HG03045 (cell line): ENCODE results near the gene MRPL22.
A peak's percentile ranks its signal among the peaks of the same experiment; 100 is the strongest.
"Not testable (repeated sequence)": the region's sequence is repeated elsewhere in the genome, so short reads cannot be mapped to it uniquely, and the experiment has no call there.

Experiments used
- ATAC-seq: cut with Tn5 transposase; IDR thresholded peaks from one replicate; pipeline ENCODE4 v1.9.1; 2021; ENCODE audit warnings: mild to moderate bottlenecking, moderate library complexity; ENCODE audit not compliant: unreplicated experiment

Gene MRPL22

GRCh38 chr5:154939387-154939786, 1.5 kb upstream of the MRPL22 start:
- not testable (repeated sequence) for ATAC-seq

- no peak for ATAC-seq
Observed at GRCh38 chr5:154940375-154940771, 500 bp upstream of the MRPL22 start.

GRCh38 chr5:154943527-154943926, 2.7 kb downstream of the MRPL22 start:
- ATAC-seq: no peak

GRCh38 chr5:154944716-154945115, 3.8 kb downstream of the MRPL22 start:
- ATAC-seq: no peak

GRCh38 chr5:154945695-154946301, 4.9 kb downstream of the MRPL22 start:
- no peak for ATAC-seq

GRCh38 chr5:154947778-154948177, 6.9 kb downstream of the MRPL22 start:
- ATAC-seq: no peak

- ATAC-seq: no peak
Observed at GRCh38 chr5:154948313-154948712, 7.4 kb downstream of the MRPL22 start.

- no peak for ATAC-seq
Observed at GRCh38 chr5:154949781-154950180, 8.9 kb downstream of the MRPL22 start.

GRCh38 chr5:154956712-154957111, 15.8 kb downstream of the MRPL22 start:
- ATAC-seq: no peak

- peak; percentile 62 for ATAC-seq
Observed at GRCh38 chr5:154962494-154962893, 21.6 kb downstream of the MRPL22 start.

GRCh38 chr5:154966081-154966841, 25.4 kb downstream of the MRPL22 start:
- no peak for ATAC-seq

GRCh38 chr5:154966874-154967273, 26.0 kb downstream of the MRPL22 start:
- ATAC-seq: no peak

GRCh38 chr5:154967421-154968024, 26.6 kb downstream of the MRPL22 start:
- no peak for ATAC-seq

GRCh38 chr5:154968953-154969352, 28.1 kb downstream of the MRPL22 start:
- ATAC-seq: no peak

GRCh38 chr5:154970759-154971158, 29.9 kb downstream of the MRPL22 start:
- no peak for ATAC-seq

- ATAC-seq: no peak
Observed at GRCh38 chr5:154971501-154971900, 30.6 kb downstream of the MRPL22 start.

- no peak for ATAC-seq
Observed at GRCh38 chr5:154972476-154973080, 31.7 kb downstream of the MRPL22 start.

- ATAC-seq: not testable (repeated sequence)
Observed at GRCh38 chr5:154976082-154976481, 35.2 kb downstream of the MRPL22 start.

- no peak for ATAC-seq
Observed at GRCh38 chr5:154977409-154977808, 36.5 kb downstream of the MRPL22 start.

GRCh38 chr5:154978294-154978693, 37.4 kb downstream of the MRPL22 start:
- ATAC-seq: not testable (repeated sequence)

GRCh38 chr5:154984946-154985516, 44.2 kb downstream of the MRPL22 start:
- ATAC-seq: no peak
